Peyer's patch (tissue), 4 donors: ENCODE data around the gene SOD1.

Experiments
- CTCF ChIP-seq, 6 experiments: fragments of 450-650 bp in 4 of 6; fragments of 200-600 bp in 2 of 6; sonication (generic) in 1 of 6; IDR thresholded peaks; one replicate each; pipeline ENCODE4 v1.5.1; 2017 to 2019; ENCODE audit warnings: antibody characterized with exemption in 6 of 6, mild to moderate bottlenecking in 3 of 6, moderate library complexity in 1 of 6
- POLR2A ChIP-seq, 2 donors: fragments of 450-650 bp; IDR thresholded peaks; one replicate each; pipeline ENCODE4 v1.5.1; 2017; ENCODE audit warnings: antibody characterized with exemption in 2 of 2, mild to moderate bottlenecking in 2 of 2, moderate library complexity in 2 of 2

GRCh38 chr21:31696424-31696823, 36.9 kb downstream of the SOD1 start:
- no peak for TF ChIP-seq CTCF (IDR thresholded peaks at IDR 0.05)
- no peak for TF ChIP-seq POLR2A (IDR thresholded peaks at IDR 0.05)
